Measurements from ENCODE around the gene DOCK4.

The DOCK4 gene

GRCh38 chr7:111869280-111869679 is 336.9 kb downstream of the DOCK4 start:
- H3K27ac ChIP-seq: no peak overlapping the region
- TF ChIP-seq ZFX (IDR thresholded peaks at IDR 0.05) (no peak), CTCF (conservative IDR thresholded peaks at IDR 0.05) (no peak)

GRCh38 chr7:111867348-111867931 is 338.8 kb downstream of the DOCK4 start:
- no peak overlapping the region for H3K27ac ChIP-seq
- no peak for TF ChIP-seq CTCF (conservative IDR thresholded peaks at IDR 0.05)
- TF ChIP-seq ZFX (IDR thresholded peaks at IDR 0.05): no peak

GRCh38 chr7:111866787-111867186 is 339.4 kb downstream of the DOCK4 start:
- TF ChIP-seq CTCF (conservative IDR thresholded peaks at IDR 0.05): no peak
- TF ChIP-seq ZFX (IDR thresholded peaks at IDR 0.05): no peak
- H3K27ac ChIP-seq: no peak overlapping the region

DNA sequence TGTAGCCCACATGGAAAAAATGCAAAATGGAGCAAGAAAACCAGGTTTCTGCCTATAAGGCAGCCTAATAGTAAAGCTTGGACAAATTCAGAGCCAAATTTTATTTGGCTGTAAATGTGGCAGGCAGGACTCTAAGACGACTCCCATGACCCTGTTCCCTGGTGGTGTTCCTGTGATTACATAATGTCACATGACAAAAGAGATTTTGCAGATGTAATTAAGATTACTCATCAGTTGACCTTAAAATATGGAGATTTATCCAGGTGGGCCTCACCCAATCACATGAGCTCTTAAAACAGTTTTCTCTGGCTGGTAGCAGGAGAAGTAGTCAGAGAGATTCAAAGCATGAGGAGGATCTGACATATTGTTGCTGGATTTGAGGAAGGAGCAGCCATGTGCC is 340.8 kb downstream of the DOCK4 start:
- no peak for TF ChIP-seq ZFX (IDR thresholded peaks at IDR 0.05)
- TF ChIP-seq CTCF (conservative IDR thresholded peaks at IDR 0.05): no peak
- no peak overlapping the region for H3K27ac ChIP-seq

GRCh38 chr7:111864291-111864976 is 341.8 kb downstream of the DOCK4 start:
- TF ChIP-seq ZFX (IDR thresholded peaks at IDR 0.05) (no peak), CTCF (conservative IDR thresholded peaks at IDR 0.05) (no peak)
- H3K27ac ChIP-seq: no peak overlapping the region

DNA sequence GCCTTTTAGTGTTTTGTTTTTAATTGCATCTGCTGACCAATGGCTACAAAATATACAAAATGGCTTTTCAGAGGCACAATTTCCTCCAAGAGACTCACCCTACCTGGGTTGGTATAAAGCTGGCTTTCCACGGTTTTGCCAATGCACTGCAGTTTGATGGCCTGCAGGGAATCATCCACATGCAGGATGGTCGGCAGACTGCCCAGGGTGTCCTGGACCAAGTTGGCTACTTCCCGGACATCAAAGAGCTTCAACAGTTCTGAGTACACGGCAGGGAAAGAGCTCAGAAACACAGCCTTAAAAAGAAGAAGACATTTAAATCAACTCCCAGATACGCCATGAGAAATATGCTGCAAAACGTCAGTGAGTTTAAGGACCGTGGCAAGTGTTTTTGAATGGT is 342.9 kb downstream of the DOCK4 start:
- TF ChIP-seq CTCF (conservative IDR thresholded peaks at IDR 0.05) (no peak), ZFX (IDR thresholded peaks at IDR 0.05) (no peak)
- no peak overlapping the region for H3K27ac ChIP-seq

- TF ChIP-seq ZFX (IDR thresholded peaks at IDR 0.05) (no peak), CTCF (conservative IDR thresholded peaks at IDR 0.05) (no peak)
- no peak overlapping the region for H3K27ac ChIP-seq
Measured at GRCh38 chr7:111860248-111860647, 346.0 kb downstream of the DOCK4 start.

Data from C4-2B (cell line).